Central memory CD8-positive, alpha-beta T cell (primary cell): ENCODE data around the gene SMAD9.
"Not testable (repeated sequence)": the region's sequence is repeated elsewhere in the genome, so short reads cannot be mapped to it uniquely, and the experiment has no call there.

Experiments used
- ATAC-seq: fragments of 150-1000 bp; cut with Tn5 transposase; replicated peaks from 2 replicates; pipeline ENCODE4 v1.10.0; 2022; ENCODE audit warnings: mild to moderate bottlenecking, moderate FRiP score, moderate number of reproducible peaks; ENCODE audit not compliant: poor library complexity, severe bottlenecking; ENCODE audit errors: extremely low read depth
- DNase-seq, 2 donors: peaks; one replicate each; pipeline ENCODE4 v3.0.0; 2021; ENCODE audit warnings: low spot score in 2 of 2
- H3K27ac Mint-ChIP-seq: one replicate; pipeline ENCODE4 v1.8.0; 2022; ENCODE audit warnings: low read depth, mild to moderate bottlenecking, moderate library complexity, mixed read lengths
- H3K27me3 Mint-ChIP-seq: one replicate; pipeline ENCODE4 v1.8.0; 2022; ENCODE audit warnings: mixed read lengths
- H3K36me3 Mint-ChIP-seq: one replicate; pipeline ENCODE4 v1.8.0; 2022; ENCODE audit warnings: mild to moderate bottlenecking, moderate library complexity, mixed read lengths; ENCODE audit not compliant: insufficient read depth
- H3K4me1 Mint-ChIP-seq: one replicate; pipeline ENCODE4 v1.8.0; 2022; ENCODE audit warnings: mixed read lengths
- H3K4me3 Mint-ChIP-seq: one replicate; pipeline ENCODE4 v1.8.0; 2022; ENCODE audit warnings: mild to moderate bottlenecking, moderate library complexity, mixed read lengths
- H3K9me3 Mint-ChIP-seq: one replicate; pipeline ENCODE4 v1.8.0; 2022; ENCODE audit warnings: mixed read lengths

Gene SMAD9

DNA sequence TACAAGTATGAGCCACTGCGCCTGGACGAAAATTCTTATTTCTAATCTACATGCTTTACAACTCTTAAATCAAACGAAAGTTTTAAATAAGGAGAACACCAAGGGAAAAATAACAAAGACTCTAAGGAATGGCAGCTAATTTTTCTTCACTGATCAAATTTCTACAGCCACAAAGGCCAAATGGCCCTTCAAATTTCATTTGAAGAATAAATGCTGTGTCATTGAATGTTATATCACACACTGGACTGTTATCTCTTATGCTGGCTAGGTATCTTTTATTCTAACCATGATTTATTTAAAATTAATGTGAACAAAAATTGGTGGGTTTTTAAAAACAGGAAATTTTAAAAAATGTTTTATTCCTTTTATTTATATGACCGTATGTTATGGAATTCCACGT is 14.1 kb downstream of the SMAD9 start:
- Mint-ChIP-seq H3K9me3 (no peaks in the 10 kb centered on the region), H3K4me1 (no peaks in the 10 kb centered on the region), H3K27me3 (peaks cover 48% of the 10 kb centered on the region), H3K36me3 (no peaks in the 10 kb centered on the region), H3K27ac (no peak overlapping the region), H3K4me3 (no peak overlapping the region)
- ATAC-seq (no peak), DNase-seq (no peak)

DNA sequence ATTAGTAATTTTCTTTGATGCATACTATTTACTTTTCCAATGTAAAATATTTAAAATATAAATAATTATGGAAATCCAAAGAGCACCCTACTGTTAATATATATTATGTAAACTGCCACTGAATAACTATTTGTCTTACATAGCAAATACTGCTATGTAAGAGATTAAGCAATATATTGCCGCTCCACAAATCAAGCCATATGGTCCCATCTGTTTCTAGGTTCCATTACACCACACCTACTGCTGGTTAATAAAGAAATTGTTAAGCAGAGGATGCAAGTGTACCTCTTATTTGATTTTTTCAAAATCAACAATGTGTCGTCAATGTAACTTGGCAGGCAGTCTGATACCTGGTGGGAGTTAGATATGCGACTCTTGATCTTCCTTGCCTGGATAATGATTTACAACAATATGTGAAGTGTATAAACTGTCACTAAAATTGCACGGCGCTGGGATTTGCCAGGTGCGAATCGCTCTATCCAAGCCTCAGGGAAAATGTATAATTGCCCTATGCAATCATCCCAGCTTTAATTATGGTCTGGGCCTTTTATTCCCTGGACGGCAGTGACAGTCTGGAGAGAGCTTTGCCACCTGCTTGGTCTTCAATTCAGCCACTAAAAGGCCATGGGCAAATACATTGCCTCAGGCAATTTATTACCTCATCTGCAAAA is 16.0 kb downstream of the SMAD9 start:
- Mint-ChIP-seq H3K27me3 (peaks cover 45% of the 10 kb centered on the region), H3K4me1 (no peaks in the 10 kb centered on the region), H3K36me3 (no peaks in the 10 kb centered on the region), H3K27ac (no peak overlapping the region), H3K9me3 (no peaks in the 10 kb centered on the region), H3K4me3 (no peak overlapping the region)
- DNase-seq (no peak), ATAC-seq (no peak)

DNA sequence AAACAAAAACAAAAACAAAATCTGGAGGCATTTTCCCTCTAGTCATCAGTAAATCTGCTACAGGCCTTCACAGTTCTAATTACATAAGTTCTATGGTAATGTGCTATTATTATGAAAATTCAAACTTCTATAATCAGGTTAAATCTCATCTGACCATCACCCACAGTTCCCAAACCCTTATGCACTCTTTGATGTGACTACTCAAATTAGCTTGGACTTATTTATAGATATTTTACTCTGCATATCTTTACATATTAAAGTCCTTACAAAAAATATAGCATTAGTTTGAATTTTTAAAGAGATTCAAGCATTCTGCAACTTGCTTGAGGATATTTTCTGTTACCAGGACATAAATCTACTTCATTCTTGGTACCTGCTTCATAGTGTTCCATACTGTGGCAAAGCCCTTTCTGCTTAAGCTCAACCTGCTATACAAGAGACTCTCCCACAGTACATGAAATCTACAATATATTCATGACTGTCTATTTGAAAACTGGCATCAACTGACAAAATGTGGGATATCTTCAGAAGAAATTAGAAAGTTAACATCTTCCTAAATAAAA is 22.9 kb downstream of the SMAD9 start:
- H3K4me1 Mint-ChIP-seq, result no peaks in the 10 kb centered on the region
- H3K4me3 Mint-ChIP-seq, result no peak overlapping the region
- H3K36me3 Mint-ChIP-seq, result no peaks in the 10 kb centered on the region
- ATAC-seq (no peak), DNase-seq (no peak)
- no peaks in the 10 kb centered on the region for H3K9me3 Mint-ChIP-seq
- no peak overlapping the region for H3K27ac Mint-ChIP-seq
- H3K27me3 Mint-ChIP-seq, result peaks cover 50% of the 10 kb centered on the region

DNA sequence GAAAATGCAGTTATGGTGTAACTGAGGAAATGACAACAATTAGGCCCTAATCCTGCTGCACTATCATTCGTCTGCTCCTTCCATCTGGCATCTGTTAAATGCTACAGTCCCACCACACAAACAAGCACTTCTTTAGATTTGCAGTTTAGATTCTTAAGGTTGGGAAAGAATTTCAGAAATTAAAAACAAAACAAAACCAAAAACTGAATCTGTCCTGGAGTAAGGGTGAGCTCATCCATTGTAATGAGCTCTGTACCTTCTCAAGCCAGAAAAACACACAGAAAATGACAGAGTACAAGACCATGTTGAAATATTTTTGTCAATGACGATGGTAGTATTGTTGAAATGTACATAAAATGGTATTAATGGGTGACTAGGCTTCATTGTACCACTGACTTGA is 28.3 kb downstream of the SMAD9 start:
- no peak for DNase-seq
- Mint-ChIP-seq H3K27me3 (peaks cover 50% of the 10 kb centered on the region), H3K36me3 (no peaks in the 10 kb centered on the region), H3K9me3 (no peaks in the 10 kb centered on the region), H3K4me1 (no peaks in the 10 kb centered on the region), H3K4me3 (no peak overlapping the region), H3K27ac (no peak overlapping the region)
- ATAC-seq, result no peak

DNA sequence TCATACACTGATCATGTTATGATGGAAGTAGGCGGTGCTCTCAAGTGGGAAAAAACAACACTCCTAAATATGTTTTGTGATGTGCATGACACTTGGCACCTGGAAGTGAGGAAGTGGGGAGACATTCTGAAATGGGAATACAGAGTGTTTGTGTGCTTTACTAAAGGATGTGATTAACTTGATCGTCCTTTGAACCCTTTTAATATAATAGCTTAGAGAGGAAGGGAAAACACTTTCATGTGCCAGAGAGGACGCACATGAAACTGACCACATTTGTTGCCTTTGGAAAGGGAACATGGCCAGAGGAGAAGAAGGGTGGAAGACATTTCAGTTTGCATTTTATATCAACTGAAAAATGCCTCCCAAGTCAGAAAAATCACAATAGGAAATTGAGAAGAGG is 31.4 kb downstream of the SMAD9 start:
- H3K9me3 Mint-ChIP-seq, result no peaks in the 10 kb centered on the region
- H3K4me3 Mint-ChIP-seq, result no peak overlapping the region
- DNase-seq, result no peak
- peaks cover 3% of the 10 kb centered on the region for H3K36me3 Mint-ChIP-seq
- no peak for ATAC-seq
- H3K27me3 Mint-ChIP-seq, result peaks cover 43% of the 10 kb centered on the region
- H3K27ac Mint-ChIP-seq, result no peak overlapping the region
- H3K4me1 Mint-ChIP-seq, result no peaks in the 10 kb centered on the region

DNA sequence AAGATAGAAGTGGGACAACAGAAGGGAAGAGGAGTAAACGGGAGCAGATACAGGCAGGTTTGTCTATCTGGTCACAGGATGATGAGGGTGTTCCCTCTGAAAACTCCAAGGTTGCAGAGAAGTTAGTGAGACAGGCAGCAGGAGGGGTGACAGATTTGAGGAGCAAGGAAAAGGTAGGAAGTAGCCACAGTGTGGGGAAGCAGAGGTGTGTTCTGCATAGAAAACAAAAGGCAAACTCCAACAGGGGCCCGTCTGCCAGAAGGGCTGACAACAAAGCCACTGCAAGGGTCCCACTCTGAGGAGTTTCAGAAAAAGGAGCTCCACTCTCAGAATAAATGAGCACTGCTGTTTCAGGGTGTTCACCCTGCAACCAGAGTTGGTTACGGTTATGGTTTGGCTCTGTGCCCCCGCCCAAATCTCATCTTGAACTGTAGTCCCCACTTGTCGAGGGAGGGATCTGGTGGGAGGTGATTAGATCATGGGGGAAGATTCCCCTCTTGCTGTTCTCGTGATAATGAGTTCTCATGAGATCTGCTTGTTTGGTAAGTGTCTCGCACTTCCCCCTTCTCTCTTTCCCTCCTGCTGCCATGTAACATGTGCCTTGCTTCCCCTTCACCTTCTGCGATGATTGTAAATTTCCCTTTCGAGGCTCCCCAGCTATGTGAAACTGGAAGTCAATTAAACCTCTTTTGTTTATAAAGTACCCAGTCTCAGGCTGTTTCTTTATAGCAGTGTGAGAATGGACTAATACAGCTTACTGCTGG is 32.1 kb downstream of the SMAD9 start:
- H3K36me3 Mint-ChIP-seq, result peaks cover 3% of the 10 kb centered on the region
- H3K27ac Mint-ChIP-seq, result no peak overlapping the region
- H3K9me3 Mint-ChIP-seq, result no peaks in the 10 kb centered on the region
- no peak overlapping the region for H3K4me3 Mint-ChIP-seq
- DNase-seq, result no peak
- H3K27me3 Mint-ChIP-seq, result peaks cover 43% of the 10 kb centered on the region
- no peaks in the 10 kb centered on the region for H3K4me1 Mint-ChIP-seq
- ATAC-seq, result no peak

DNA sequence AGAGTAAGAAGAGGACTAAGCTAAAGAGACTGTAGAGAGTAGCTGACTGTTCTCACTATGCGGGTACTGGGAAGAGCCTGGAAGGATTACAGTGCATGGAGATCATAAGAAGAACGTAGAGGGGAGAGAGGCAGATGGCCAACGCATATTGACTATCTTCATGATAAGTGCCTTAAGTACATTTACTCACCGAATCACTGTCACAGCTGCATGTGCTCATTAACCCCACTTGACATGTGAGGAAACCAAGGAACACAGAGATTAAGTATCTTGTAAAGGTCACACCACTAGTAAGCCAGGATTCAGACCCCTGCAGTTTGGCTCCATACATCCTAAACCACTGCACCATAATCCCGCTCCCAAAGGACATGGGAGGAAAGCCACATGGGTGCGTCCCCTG is 34.1 kb downstream of the SMAD9 start:
- Mint-ChIP-seq H3K27me3 (peaks cover 39% of the 10 kb centered on the region), H3K4me1 (no peaks in the 10 kb centered on the region), H3K27ac (no peak overlapping the region), H3K9me3 (no peaks in the 10 kb centered on the region), H3K4me3 (no peak overlapping the region), H3K36me3 (peaks cover 3% of the 10 kb centered on the region)
- no peak for ATAC-seq
- DNase-seq, result no peak

DNA sequence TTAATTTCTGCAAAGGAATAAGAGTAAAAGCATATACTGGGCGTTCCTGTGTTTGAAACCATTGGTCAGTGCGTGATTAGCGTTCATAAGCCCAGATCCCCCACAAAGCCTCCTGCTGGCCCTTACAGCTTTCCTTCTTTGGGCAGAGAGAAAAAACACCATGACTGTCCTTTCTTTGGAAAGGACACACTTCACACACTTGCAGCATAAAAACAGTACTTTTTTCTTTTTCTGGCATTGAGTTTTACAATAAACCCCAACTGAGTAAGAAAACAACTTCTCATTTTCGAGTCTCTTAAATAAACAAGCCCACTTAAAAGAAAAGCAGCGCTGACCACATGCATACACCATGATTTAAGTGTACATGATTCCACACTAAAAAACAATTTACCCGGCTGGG is 35.8 kb downstream of the SMAD9 start:
- H3K36me3 Mint-ChIP-seq, result peaks cover 3% of the 10 kb centered on the region
- ATAC-seq, result no peak
- no peaks in the 10 kb centered on the region for H3K4me1 Mint-ChIP-seq
- no peaks in the 10 kb centered on the region for H3K9me3 Mint-ChIP-seq
- no peak overlapping the region for H3K4me3 Mint-ChIP-seq
- no peak overlapping the region for H3K27ac Mint-ChIP-seq
- peaks cover 38% of the 10 kb centered on the region for H3K27me3 Mint-ChIP-seq
- DNase-seq, result no peak

DNA sequence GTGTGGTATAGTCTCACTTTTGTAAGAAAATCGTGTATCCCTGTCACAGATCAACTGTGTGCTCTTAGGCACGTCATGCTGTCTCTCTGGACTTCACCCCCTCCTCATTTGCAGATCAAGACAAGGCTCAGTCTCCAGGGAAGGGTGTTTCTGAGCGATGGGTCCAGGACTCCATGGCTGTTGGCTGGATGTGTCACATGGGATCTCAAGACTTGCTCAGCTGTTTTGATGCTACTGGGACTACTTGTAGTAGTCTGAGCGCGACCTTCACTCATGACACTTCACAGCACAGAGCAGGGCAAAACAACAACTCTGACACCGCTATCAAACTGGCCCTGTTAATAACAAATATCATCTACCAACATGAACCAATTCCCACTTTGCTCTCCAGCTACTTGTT is 36.2 kb downstream of the SMAD9 start:
- Mint-ChIP-seq H3K4me3 (no peak overlapping the region), H3K27ac (no peak overlapping the region), H3K4me1 (no peaks in the 10 kb centered on the region), H3K9me3 (no peaks in the 10 kb centered on the region), H3K36me3 (peaks cover 3% of the 10 kb centered on the region), H3K27me3 (peaks cover 42% of the 10 kb centered on the region)
- no peak for ATAC-seq
- DNase-seq, result no peak

DNA sequence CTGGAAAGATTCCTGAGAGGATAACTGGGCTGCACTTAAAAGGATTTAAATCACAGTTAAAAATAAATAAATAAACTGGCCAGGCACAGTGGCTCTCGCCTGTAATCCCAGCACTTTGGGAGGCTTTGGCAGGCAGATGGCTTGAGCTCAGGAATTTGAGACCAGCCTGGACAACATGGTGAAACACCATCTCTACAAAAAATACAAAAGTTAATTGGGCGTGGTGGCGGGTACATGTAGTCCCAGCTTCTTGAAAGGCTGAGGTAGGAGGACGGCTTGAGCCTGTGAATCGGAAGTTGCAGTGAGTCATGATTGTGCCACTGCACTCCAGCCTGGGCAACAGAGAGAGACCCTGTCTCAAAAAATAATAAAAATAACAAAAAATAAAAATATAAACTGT is 36.6 kb downstream of the SMAD9 start:
- H3K27ac Mint-ChIP-seq, H3K9me3 Mint-ChIP-seq, DNase-seq, H3K36me3 Mint-ChIP-seq, H3K4me1 Mint-ChIP-seq, H3K4me3 Mint-ChIP-seq, ATAC-seq: not testable (repeated sequence)
- peaks cover 44% of the 10 kb centered on the region for H3K27me3 Mint-ChIP-seq

DNA sequence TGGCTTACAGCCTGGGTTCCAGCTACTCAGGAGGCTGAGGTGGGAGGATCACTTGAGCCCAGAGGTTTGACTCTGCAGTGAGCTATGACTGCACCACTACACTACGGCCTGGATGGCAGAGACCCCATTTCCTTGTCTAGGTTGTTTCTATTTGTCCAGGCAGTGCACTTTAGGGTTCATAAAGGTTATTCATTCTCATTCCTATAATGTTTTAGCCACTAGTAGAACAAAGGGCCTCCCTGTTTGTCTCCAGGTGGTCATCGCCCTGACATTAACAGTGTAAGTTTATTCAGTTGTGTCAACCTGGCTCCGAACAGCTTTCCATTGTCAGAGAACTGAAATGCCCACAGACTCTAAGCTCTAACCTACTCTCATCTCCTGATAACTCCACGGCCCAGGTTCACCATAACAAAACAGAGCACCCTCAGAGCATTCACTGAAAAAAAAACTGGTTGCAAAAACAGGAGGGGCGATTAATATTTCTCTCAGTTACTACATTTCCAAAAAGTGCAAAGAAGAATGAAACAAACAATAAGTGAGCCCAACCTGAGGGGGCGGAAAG is 37.1 kb downstream of the SMAD9 start:
- H3K4me1 Mint-ChIP-seq, result no peaks in the 10 kb centered on the region
- H3K4me3 Mint-ChIP-seq, result no peak overlapping the region
- H3K36me3 Mint-ChIP-seq, result peaks cover 3% of the 10 kb centered on the region
- no peak overlapping the region for H3K27ac Mint-ChIP-seq
- peaks cover 40% of the 10 kb centered on the region for H3K27me3 Mint-ChIP-seq
- no peak for ATAC-seq
- H3K9me3 Mint-ChIP-seq, result no peaks in the 10 kb centered on the region
- DNase-seq, result no peak

DNA sequence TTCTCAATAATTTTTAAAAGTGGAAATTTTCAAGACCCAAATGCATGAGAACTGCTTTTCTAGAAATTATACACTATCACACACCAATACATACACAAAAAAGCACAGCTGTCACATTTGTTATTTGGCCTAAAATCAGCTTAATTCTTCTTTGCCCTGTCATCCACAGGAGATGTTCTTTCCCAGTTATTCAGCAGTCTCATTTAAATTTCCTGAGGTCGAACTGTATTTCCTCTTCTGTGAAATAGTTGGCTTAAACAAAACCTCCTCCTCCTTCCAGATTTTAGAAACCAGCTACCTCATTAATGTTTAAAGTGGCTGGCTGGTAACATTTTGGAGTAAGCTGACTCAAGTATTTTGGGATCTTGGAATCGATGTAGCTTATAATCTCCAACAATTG is 39.1 kb downstream of the SMAD9 start:
- no peak for DNase-seq
- Mint-ChIP-seq H3K36me3 (peaks cover 2% of the 10 kb centered on the region), H3K4me1 (no peaks in the 10 kb centered on the region), H3K9me3 (no peaks in the 10 kb centered on the region), H3K4me3 (no peak overlapping the region), H3K27me3 (peaks cover 21% of the 10 kb centered on the region), H3K27ac (no peak overlapping the region)
- ATAC-seq, result no peak
